RWPE2 (cell line): ENCODE data around the gene RAB7B.
"Not testable (repeated sequence)": the region's sequence is repeated elsewhere in the genome, so short reads cannot be mapped to it uniquely, and the experiment has no call there.

Experiments
- ATAC-seq: fragments of 200-7000 bp; cut with Tn5 transposase; 3 replicates; pipeline ENCODE4 v1.9.1; 2021; ENCODE audit warnings: low read depth
- DNase-seq: peaks from one replicate; pipeline ENCODE4 v3.0.0-alpha.2; 2020; ENCODE audit warnings: low spot score
- H3K27ac ChIP-seq: fragments of 450-650 bp; 2 replicates; pipeline ENCODE4 v1.5.1; 2017; ENCODE audit warnings: mild to moderate bottlenecking; ENCODE audit not compliant: poor library complexity, severe bottlenecking
- H3K27me3 ChIP-seq: fragments of 250-450 bp; sonication (Bioruptor Pico); 2 replicates; pipeline ENCODE4 v1.5.1; 2021; ENCODE audit warnings: mild to moderate bottlenecking, moderate library complexity; ENCODE audit not compliant: insufficient read depth, poor library complexity, severe bottlenecking
- H3K36me3 ChIP-seq: fragments of 250-450 bp; sonication (Bioruptor Pico); 2 replicates; pipeline ENCODE4 v1.5.1; 2020; ENCODE audit warnings: low read depth, mild to moderate bottlenecking, moderate library complexity
- H3K4me1 ChIP-seq: fragments of 250-450 bp; sonication (Bioruptor Pico); 2 replicates; pipeline ENCODE4 v1.5.1; 2021; ENCODE audit warnings: mild to moderate bottlenecking, moderate library complexity; ENCODE audit not compliant: insufficient read depth, poor library complexity, severe bottlenecking
- H3K4me3 ChIP-seq: fragments of 250-450 bp; sonication (Bioruptor Pico); 2 replicates; pipeline ENCODE4 v1.5.1; 2021; ENCODE audit warnings: mild to moderate bottlenecking, moderate library complexity; ENCODE audit not compliant: severe bottlenecking
- H3K9me3 ChIP-seq: fragments of 250-450 bp; sonication (Bioruptor Pico); 2 replicates; pipeline ENCODE4 v1.5.1; 2021; ENCODE audit warnings: mild to moderate bottlenecking, moderate library complexity; ENCODE audit not compliant: severe bottlenecking
- TF ChIP-seq, protein P1 (sequence below): fragments of 450-650 bp; IDR thresholded peaks from one replicate; pipeline ENCODE4 v1.5.1; 2017; ENCODE audit warnings: mild to moderate bottlenecking, moderate library complexity; ENCODE audit not compliant: poor library complexity, severe bottlenecking

Gene RAB7B

DNA sequence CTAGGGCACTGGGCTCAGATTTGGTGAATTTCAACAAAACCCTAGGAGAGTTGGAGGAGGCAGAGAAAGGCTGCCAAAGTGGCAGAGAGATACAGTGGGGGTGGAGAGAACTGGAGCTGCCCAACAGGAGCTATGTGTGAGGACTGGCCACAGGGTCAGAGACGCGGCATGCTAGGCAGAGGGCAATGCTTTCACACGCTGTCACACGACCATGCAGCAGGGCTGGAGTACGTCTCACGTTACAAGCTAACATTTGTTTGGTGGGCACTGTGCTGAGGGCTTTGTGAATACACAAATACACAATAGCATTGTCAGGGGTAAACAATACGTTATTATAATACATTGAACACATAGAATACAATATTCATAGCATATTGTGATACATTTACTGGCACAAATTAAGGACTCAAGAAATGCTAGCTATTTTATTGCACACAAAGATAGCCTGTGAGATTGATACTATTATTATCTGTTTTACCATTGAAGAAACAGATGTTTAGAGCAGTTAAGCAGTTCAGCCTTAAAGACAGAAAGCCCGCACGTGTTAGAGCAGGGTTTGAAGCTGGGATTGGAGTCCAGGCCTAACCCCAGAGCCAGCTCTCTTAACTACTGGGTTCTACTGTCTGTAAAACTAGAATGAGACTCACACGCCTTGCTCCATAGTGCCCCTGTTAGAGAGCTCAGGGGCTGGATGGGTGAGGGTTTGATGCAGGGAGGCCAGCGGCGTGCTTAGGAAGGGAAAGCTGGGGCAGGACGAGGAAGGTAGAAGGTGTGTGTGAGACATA is 4.5 kb downstream of the RAB7B start:
- Histone ChIP-seq H3K4me1 (peaks cover 29% of the 10 kb centered on the region), H3K36me3 (peaks cover 6% of the 10 kb centered on the region), H3K9me3 (no peaks in the 10 kb centered on the region), H3K4me3 (no peak overlapping the region), H3K27me3 (no peaks in the 10 kb centered on the region), H3K27ac (no peak overlapping the region)
- no peak for DNase-seq
- no peak for ATAC-seq
- TF ChIP-seq, protein P1, sequence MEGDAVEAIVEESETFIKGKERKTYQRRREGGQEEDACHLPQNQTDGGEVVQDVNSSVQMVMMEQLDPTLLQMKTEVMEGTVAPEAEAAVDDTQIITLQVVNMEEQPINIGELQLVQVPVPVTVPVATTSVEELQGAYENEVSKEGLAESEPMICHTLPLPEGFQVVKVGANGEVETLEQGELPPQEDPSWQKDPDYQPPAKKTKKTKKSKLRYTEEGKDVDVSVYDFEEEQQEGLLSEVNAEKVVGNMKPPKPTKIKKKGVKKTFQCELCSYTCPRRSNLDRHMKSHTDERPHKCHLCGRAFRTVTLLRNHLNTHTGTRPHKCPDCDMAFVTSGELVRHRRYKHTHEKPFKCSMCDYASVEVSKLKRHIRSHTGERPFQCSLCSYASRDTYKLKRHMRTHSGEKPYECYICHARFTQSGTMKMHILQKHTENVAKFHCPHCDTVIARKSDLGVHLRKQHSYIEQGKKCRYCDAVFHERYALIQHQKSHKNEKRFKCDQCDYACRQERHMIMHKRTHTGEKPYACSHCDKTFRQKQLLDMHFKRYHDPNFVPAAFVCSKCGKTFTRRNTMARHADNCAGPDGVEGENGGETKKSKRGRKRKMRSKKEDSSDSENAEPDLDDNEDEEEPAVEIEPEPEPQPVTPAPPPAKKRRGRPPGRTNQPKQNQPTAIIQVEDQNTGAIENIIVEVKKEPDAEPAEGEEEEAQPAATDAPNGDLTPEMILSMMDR, result no peak

DNA sequence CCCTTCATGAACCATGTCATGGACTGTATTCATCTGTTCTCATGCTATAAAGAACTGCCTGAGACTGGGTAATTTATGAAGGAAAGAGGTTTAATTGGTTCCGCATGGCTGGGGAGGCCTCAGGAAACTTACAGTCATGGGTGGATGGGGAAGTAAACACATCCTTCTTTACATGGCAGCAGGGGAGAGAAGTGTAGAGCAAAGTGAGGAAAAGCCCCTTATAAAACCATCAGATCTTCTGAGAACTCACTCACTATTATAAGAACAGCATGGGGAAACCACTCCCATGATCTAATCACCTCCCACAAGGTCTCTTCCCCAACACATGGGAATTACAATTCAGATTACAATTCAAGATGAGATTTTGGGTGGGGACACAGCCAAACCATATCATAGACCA is 6.6 kb downstream of the RAB7B start:
- H3K9me3 ChIP-seq, H3K27me3 ChIP-seq, DNase-seq, H3K4me3 ChIP-seq, H3K27ac ChIP-seq, ATAC-seq, H3K4me1 ChIP-seq: not testable (repeated sequence)
- peaks cover 26% of the 10 kb centered on the region for H3K36me3 ChIP-seq

DNA sequence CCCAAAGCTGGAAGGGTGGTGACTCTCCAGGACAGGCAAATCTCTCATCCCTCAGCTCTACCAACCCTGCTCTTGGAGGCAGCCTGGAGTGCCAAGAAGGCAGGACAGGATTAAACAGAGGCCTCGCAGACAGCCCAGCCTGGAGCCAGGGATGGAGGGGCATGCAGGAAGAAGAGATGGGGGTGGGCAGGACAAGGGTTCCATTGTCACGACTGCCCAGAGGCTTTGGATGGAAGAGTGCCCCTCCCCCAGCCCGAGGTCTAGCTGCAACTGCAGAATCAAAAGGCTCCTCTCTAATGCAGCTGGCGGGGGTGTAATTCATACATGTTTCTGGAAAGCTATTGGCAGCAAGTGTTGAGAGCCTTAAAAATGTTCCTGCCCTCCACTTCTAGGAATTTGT is 8.8 kb downstream of the RAB7B start:
- no peak for ATAC-seq

DNA sequence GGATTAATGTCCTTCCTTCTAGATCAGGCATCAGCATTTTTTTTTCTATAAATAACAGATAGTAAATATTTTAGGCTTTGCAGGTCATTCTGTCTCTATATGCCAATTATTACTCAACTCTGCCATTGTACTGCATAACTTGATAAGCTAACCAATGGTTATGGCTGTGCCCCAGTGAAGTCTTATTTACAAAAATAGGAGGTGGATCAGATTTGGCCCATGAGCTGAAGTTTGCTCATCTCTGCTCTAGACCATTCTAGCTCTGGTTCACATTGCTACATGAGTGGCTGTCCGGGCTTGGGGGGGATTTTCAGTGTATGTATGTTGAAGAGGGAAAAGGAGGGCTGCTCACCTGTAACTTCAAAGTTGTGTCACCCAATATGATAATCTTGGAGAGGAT is 10.1 kb downstream of the RAB7B start:
- Histone ChIP-seq H3K4me3 (no peak overlapping the region), H3K36me3 (peaks cover 28% of the 10 kb centered on the region), H3K9me3 (no peaks in the 10 kb centered on the region), H3K4me1 (no peaks in the 10 kb centered on the region), H3K27ac (no peak overlapping the region), H3K27me3 (no peaks in the 10 kb centered on the region)
- no peak for ATAC-seq
- TF ChIP-seq, protein P1, result no peak
- no peak for DNase-seq

More for the DNA sequence above, 8.8 kb downstream of the RAB7B start:
- Histone ChIP-seq H3K9me3 (no peaks in the 10 kb centered on the region), H3K27me3 (no peaks in the 10 kb centered on the region), H3K4me1 (no peaks in the 10 kb centered on the region), H3K27ac (no peak overlapping the region), H3K36me3 (peaks cover 28% of the 10 kb centered on the region), H3K4me3 (no peak overlapping the region)
- no peak for DNase-seq
- TF ChIP-seq, protein P1, result no peak

DNA sequence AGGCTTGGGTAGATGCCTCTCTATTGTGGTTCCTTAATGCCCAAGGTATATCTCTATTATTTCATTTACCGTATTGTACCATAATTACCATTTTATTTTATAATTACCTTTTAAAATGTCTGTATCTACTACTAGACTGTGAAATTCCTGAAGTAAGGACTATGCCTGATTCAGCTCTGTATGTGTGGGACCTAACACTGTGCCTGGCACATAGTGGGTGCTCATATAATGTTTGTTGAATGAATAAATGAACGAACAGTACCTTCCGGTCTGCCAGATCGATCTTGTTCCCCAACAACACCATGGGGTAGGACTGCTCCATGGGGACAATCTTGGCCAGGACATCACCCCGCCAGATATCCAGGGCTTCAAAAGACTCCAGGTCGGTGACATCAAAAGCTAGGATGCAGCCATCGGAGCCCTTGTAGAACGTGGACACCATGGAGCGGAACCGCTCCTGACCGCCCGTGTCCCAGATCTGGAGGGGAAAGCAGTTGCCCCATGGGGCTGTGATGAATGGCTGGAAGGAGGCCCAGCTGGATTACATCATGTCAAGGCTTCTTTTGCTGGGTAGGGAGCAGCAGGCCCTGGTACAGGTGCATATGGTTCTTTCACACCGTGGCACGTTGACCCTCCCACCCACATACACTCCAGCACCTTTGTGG is 10.8 kb downstream of the RAB7B start:
- TF ChIP-seq, protein P1, result no peak
- ATAC-seq, result no peak

More for the DNA sequence above, 10.8 kb downstream of the RAB7B start:
- no peaks in the 10 kb centered on the region for H3K4me1 ChIP-seq
- no peaks in the 10 kb centered on the region for H3K9me3 ChIP-seq
- H3K4me3 ChIP-seq, result no peak overlapping the region
- H3K27ac ChIP-seq, result no peak overlapping the region
- H3K36me3 ChIP-seq, result peaks cover 33% of the 10 kb centered on the region
- no peak for DNase-seq
- H3K27me3 ChIP-seq, result no peaks in the 10 kb centered on the region
